Kidney (tissue), 14 donors: Measurements from ENCODE around the gene EGF. TPM values are rescaled to one million over a fixed set of nuclear protein-coding genes. Genes with fewer than 3 reads are reported as not detected.

Experiments
- DNase-seq, 5 donors: peaks; one replicate each; pipeline ENCODE4 v3.0.0-alpha.2; 2013 to 2020
- FAIRE-seq: peaks from 2 replicates; lab custom pipeline; 2012; peaks lifted over from hg19 to GRCh38; lab: Jason Lieb, UNC
- H3K27ac ChIP-seq, 2 donors: one replicate each; pipeline ENCODE4 v1.7.0; 2013; ENCODE audit warnings: low read depth in 2 of 2, low read length in 2 of 2, inconsistent platforms in 1 of 2
- H3K27me3 ChIP-seq: one replicate; pipeline ENCODE4 v1.7.1; 2013; ENCODE audit warnings: low read length, inconsistent platforms; ENCODE audit not compliant: control insufficient read depth, insufficient read depth
- H3K36me3 ChIP-seq, 3 donors: one replicate each; pipeline versions ENCODE4 v1.7.0 to v1.7.1; 2013; ENCODE audit warnings: low read length in 3 of 3, control low read depth in 1 of 3, inconsistent platforms in 1 of 3; ENCODE audit not compliant: insufficient read depth in 3 of 3, control insufficient read depth in 2 of 3
- H3K4me1 ChIP-seq, 3 donors: one replicate each; pipeline versions ENCODE4 v1.7.0 to v1.7.1; 2013; ENCODE audit warnings: low read length in 3 of 3, inconsistent platforms in 1 of 3, low read depth in 1 of 3; ENCODE audit not compliant: control insufficient read depth in 2 of 3, insufficient read depth in 2 of 3
- H3K4me3 ChIP-seq, 3 donors: one replicate each; pipeline versions ENCODE4 v1.7.0 to v1.8.1; 2013; ENCODE audit warnings: low read length in 3 of 3, control low read depth in 1 of 3, inconsistent platforms in 1 of 3
- H3K9ac ChIP-seq, 3 donors: one replicate each; pipeline versions ENCODE4 v1.7.0 to v1.7.1; 2013; ENCODE audit warnings: low read length in 3 of 3, control low read depth in 1 of 3, inconsistent platforms in 1 of 3
- H3K9me3 ChIP-seq, 3 donors: one replicate each; pipeline versions ENCODE4 v1.7.0 to v1.7.1; 2013; ENCODE audit warnings: low read length in 3 of 3, control low read depth in 1 of 3, inconsistent platforms in 1 of 3; ENCODE audit not compliant: control insufficient read depth in 2 of 3, insufficient read depth in 1 of 3
- CTCF ChIP-seq: IDR thresholded peaks from 3 replicates; pipeline ENCODE4 v1.5.1; 2012; ENCODE audit warnings: mild to moderate bottlenecking, moderate library complexity, borderline replicate concordance; ENCODE audit not compliant: insufficient read depth; ENCODE audit errors: extremely low read depth
- intact Hi-C: fragments of 100-400 bp; cut with DNase I; formaldehyde crosslinking; loops from one replicate; pipeline ENCODE4 v1.11.1; 2022
- polyA plus RNA-seq: library from polyadenylated mRNA; stranded (reverse); fragments of 350-450 nt; fragmentation: Illumina TruSeq; extraction: RNeasy Lipid Tissue Mini Kit (QIAGEN cat#74804); gene quantifications from one replicate; pipeline ENCODE4 v1.2.3, GENCODE V29; 2014; ENCODE audit warnings: low read depth, low replicate concordance; ENCODE audit not compliant: insufficient read depth
- total RNA-seq: library from RNA; stranded (reverse); fragmentation: NEBNext Ultra II Directional; extraction: Animal tissue kit (Norgen Biotek cat#: 25700); gene quantifications from one replicate; pipeline ENCODE4 v1.2.1, GENCODE V29; 2021
- donor health status: control.
- donor health status: control.
- donor health status: control.
- donor health status: control.
- donor health status: control.
- donor health status: DM: yes; HTN: yes; CAD: no.
- donor health status: Normal renal cell carcinoma (clear cell type).

EGF gene
- total and polyA plus RNA-seq, 2 donors from 2014 or later, result 3.3 to 72.8 TPM

GRCh38 chr4:109872065-109872464, 40.6 kb upstream of the EGF start:
- DNase-seq, result no peak
- no peak for FAIRE-seq
- no peak overlapping the region for H3K9ac ChIP-seq
- H3K36me3 ChIP-seq, result no peaks in the 10 kb centered on the region
- H3K4me1 ChIP-seq, result no peaks in the 10 kb centered on the region
- no peak overlapping the region for H3K4me3 ChIP-seq
- no peak overlapping the region for H3K27ac ChIP-seq
- no peak for TF ChIP-seq CTCF
- intact Hi-C loops, result no loop called here
- H3K9me3 ChIP-seq, result no peaks in the 10 kb centered on the region
- H3K27me3 ChIP-seq, result no peaks in the 10 kb centered on the region

DNA sequence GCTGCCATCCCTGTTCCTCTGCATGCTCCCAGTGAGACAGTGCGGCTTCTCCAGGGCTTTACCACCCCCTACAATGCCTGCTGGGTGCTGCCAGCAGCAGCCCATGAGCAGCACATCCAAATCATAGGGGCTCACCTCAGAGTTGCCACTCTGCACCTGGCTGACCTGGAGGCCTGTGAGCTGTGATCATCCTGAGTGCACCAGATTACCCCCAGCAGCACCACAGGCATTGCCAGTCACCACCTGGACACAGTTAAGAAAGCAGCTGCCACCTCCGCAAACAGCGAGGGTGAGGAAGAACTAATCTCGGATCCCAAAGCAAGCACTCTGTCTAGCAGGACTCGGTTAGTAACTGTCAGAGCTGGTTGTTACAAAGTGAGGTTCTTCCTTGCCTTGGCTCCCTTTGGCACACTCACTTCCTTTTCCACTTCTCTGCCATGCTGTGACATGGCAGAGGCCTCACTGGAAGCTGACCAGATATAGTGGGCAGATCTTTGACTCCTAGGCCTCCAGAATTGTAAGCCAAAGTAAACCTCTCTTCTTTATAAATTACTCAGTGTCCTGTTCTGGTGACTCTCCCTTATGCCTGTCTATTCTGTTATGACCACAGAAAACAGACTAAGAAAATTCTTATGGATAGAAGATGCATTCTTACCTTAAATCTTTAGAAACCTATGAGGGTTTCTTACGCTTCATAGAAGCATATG, 39.6 kb upstream of the EGF start:
- no peak for TF ChIP-seq CTCF
- Histone ChIP-seq H3K4me1 (no peaks in the 10 kb centered on the region), H3K36me3 (no peaks in the 10 kb centered on the region), H3K27me3 (no peaks in the 10 kb centered on the region), H3K27ac (no peak overlapping the region), H3K9me3 (no peaks in the 10 kb centered on the region), H3K9ac (no peak overlapping the region), H3K4me3 (no peak overlapping the region)
- DNase-seq, result no peak
- intact Hi-C loops, result no loop called here
- no peak for FAIRE-seq

DNA sequence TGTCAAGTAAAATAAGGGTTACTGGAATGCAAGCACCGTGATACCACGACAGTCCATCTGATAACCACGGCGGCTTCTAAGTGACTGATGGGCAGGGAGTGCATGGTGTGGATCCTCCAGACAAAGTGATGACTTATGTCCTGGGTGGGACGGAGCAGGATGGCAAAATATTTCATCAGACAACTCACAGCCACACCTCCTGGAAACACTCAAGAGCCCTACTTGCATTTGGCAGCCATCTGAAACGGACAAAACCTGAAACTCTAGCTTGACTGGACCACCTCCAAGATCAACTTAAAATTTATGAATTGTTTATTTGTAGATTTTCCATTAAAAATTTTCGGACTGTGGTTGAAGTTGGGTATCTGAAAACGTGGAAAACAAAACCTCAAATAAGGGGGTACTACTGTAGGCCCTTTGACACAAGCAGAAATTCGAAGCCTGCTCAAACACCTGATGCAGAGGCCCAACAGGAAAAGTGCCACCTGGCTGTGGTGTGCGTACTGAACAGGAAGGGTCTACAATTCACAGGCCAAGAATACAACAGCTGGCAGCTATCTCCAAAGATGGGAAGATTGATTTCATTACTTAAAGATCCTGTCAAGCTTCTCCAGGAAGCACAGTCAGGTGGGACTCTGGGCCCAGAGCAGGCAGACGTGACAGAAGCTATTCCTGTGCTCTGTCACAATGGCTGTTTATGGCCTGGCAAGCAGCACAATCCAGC, 38.7 kb upstream of the EGF start:
- Histone ChIP-seq H3K4me3 (no peak overlapping the region), H3K36me3 (no peaks in the 10 kb centered on the region), H3K9ac (no peak overlapping the region), H3K4me1 (no peaks in the 10 kb centered on the region), H3K27me3 (no peaks in the 10 kb centered on the region), H3K9me3 (no peaks in the 10 kb centered on the region), H3K27ac (no peak overlapping the region)
- no peak for FAIRE-seq
- DNase-seq, result peak in 2 of 5 donors; percentile 10 to 22
- no peak for TF ChIP-seq CTCF
- intact Hi-C loops, result no loop called here
